Endothelial cell (in vitro differentiated cells): ENCODE results near the gene PEX14. TPM values are rescaled to one million over a fixed set of nuclear protein-coding genes. Genes with fewer than 3 reads are reported as not detected.
A peak's percentile ranks its signal among the peaks of the same experiment; 100 is the strongest.

Source experiments
- DNase-seq: peaks from one replicate; pipeline ENCODE4 v3.0.0; 2021; ENCODE audit warnings: low spot score
- H3K27ac Mint-ChIP-seq: one replicate; pipeline ENCODE4 v1.8.0; 2021; ENCODE audit warnings: mixed read lengths, inconsistent platforms; ENCODE audit not compliant: unreplicated experiment
- H3K27me3 Mint-ChIP-seq: one replicate; pipeline ENCODE4 v1.8.0; 2021; ENCODE audit warnings: mild to moderate bottlenecking, moderate library complexity, mixed read lengths, inconsistent platforms; ENCODE audit not compliant: unreplicated experiment
- H3K36me3 Mint-ChIP-seq: one replicate; pipeline ENCODE4 v1.8.0; 2021; ENCODE audit warnings: mild to moderate bottlenecking, low read depth, mixed read lengths, inconsistent platforms; ENCODE audit not compliant: unreplicated experiment
- H3K4me1 Mint-ChIP-seq: one replicate; pipeline ENCODE4 v1.8.0; 2021; ENCODE audit warnings: mild to moderate bottlenecking, mixed read lengths, inconsistent platforms; ENCODE audit not compliant: unreplicated experiment
- H3K4me3 Mint-ChIP-seq: one replicate; pipeline ENCODE4 v1.8.0; 2021; ENCODE audit warnings: mild to moderate bottlenecking, mixed read lengths, inconsistent platforms; ENCODE audit not compliant: unreplicated experiment
- H3K9me3 Mint-ChIP-seq: one replicate; pipeline ENCODE4 v1.8.0; 2021; ENCODE audit warnings: mixed read lengths, inconsistent platforms; ENCODE audit not compliant: unreplicated experiment
- total RNA-seq: library from RNA; stranded (reverse); fragmentation: NEBNext Ultra II Directional; extraction: Animal tissue kit (Norgen Biotek cat#: 25700); gene quantifications from one replicate; pipeline ENCODE4 v1.2.1, GENCODE V29; 2021; ENCODE audit not compliant: unreplicated experiment
- TF ChIP-seq, protein P1 (sequence below): fragments of 200-600 bp; sonication (generic); IDR thresholded peaks from one replicate; pipeline ENCODE4 v1.5.0; 2021; ENCODE audit warnings: antibody characterized with exemption; ENCODE audit not compliant: unreplicated experiment

Gene PEX14
- total RNA-seq, 1 donor from 2014 or later = 20.9 TPM

DNA sequence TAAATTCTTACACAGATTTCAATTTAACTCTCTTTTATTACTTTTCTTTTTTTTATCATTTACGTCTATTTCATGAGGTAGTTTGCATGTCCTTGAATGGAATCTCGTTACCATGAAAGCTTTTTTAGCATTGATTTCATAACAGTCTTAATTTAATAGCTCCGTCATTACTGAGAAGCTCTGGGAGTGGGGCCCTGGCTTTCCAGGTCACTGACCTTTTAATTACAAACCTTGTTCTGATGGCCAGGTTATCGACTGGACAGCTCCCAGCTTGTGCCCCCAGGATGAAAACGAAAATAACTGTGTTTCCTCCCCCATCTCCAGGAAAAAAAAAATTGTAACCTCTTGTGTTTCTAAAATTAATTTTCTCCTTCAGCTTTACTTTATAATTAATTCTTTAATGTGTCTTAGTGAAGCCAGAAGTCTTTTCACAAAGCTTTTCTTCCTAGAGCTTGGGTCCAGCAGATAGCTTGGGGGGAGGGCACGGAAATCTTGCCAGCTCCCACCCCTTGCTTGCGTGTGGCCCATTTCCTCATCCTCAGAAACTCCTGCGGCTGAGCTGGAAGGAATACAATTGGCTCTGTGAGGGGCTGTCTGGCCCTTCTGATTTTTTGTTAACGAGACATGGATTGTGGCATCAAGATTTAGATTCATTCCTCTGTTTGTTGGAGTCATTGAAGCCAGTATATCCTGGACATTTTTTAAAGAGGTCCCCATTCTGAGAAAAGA, 65.7 kb downstream of the PEX14 start:
- H3K4me1 Mint-ChIP-seq = peaks cover 32% of the 10 kb centered on the region
- peak; percentile 38 for DNase-seq
- H3K27ac Mint-ChIP-seq = peak overlapping the region; percentile 74
- H3K27me3 Mint-ChIP-seq = peaks cover 4% of the 10 kb centered on the region
- no peak overlapping the region for H3K4me3 Mint-ChIP-seq
- no peaks in the 10 kb centered on the region for H3K9me3 Mint-ChIP-seq
- TF ChIP-seq, protein P1, sequence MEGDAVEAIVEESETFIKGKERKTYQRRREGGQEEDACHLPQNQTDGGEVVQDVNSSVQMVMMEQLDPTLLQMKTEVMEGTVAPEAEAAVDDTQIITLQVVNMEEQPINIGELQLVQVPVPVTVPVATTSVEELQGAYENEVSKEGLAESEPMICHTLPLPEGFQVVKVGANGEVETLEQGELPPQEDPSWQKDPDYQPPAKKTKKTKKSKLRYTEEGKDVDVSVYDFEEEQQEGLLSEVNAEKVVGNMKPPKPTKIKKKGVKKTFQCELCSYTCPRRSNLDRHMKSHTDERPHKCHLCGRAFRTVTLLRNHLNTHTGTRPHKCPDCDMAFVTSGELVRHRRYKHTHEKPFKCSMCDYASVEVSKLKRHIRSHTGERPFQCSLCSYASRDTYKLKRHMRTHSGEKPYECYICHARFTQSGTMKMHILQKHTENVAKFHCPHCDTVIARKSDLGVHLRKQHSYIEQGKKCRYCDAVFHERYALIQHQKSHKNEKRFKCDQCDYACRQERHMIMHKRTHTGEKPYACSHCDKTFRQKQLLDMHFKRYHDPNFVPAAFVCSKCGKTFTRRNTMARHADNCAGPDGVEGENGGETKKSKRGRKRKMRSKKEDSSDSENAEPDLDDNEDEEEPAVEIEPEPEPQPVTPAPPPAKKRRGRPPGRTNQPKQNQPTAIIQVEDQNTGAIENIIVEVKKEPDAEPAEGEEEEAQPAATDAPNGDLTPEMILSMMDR = no peak
- H3K36me3 Mint-ChIP-seq = no peaks in the 10 kb centered on the region

DNA sequence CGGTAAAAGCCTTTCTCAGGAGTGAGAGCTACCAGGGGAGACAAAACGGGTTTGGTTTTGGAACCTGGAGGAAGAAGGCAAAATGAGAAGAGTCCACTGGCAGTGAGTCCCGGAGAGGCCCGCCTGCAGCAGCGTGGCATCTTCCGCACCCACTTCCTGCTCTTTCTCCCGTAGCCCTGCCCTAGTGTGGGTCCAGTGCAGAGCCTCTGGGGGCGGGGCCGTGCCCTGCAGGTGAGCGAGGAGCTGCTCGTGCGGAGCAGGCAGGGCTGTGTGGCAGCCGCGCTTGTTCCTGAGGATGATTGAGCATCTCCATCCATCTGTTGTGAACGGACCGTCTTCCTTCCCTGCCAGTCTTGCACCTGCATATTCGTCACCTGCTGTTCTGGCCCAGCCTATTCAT, 66.5 kb downstream of the PEX14 start:
- H3K27me3 Mint-ChIP-seq = peaks cover 4% of the 10 kb centered on the region
- DNase-seq = peak; percentile 18
- TF ChIP-seq, protein P1 = no peak
- peaks cover 28% of the 10 kb centered on the region for H3K4me1 Mint-ChIP-seq
- no peak overlapping the region for H3K4me3 Mint-ChIP-seq
- no peaks in the 10 kb centered on the region for H3K9me3 Mint-ChIP-seq
- peak overlapping the region; percentile 74 for H3K27ac Mint-ChIP-seq
- no peaks in the 10 kb centered on the region for H3K36me3 Mint-ChIP-seq

DNA sequence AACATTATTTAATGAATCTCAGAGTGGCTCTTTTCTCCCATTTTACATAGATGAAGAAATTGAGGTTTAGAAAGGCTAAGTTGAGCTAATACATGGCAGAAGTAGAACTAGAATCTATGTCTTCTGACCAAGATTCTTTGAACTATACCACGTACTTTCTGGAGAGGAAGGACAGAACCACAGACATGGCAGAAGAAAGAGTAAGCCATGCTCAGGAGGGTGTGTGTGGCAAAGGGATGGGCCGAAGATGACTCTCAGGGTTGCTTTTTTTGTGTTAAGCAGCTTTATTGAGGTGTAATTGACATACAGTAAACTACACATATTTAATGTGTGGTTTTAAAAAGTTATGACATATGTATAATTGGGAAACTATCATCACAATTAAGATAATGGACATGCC, 69.5 kb downstream of the PEX14 start:
- H3K4me1 Mint-ChIP-seq = peaks cover 24% of the 10 kb centered on the region
- no peaks in the 10 kb centered on the region for H3K36me3 Mint-ChIP-seq
- no peak overlapping the region for H3K27ac Mint-ChIP-seq
- no peaks in the 10 kb centered on the region for H3K9me3 Mint-ChIP-seq
- H3K27me3 Mint-ChIP-seq = no peaks in the 10 kb centered on the region
- no peak for DNase-seq
- H3K4me3 Mint-ChIP-seq = no peak overlapping the region
- TF ChIP-seq, protein P1 = no peak

DNA sequence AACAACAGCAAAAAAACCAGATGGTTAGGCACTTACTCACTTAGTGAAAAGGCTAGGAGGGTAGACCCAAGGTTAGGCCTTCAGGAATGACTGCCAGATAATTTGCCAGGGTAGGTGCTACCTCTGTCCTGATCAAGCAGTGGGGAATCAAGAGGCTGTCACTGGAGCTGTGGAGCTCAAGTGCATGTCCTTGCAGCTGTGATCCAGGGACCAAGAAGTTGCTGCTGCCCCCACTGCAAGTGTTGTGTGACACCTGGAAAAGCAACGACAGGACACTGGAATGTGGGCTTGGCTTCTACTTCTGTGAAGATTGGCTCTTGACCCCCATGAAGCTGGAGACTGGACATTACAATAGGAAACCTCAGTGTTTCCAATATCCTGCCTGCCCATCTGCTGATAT, 72.1 kb downstream of the PEX14 start:
- no peak overlapping the region for H3K27ac Mint-ChIP-seq
- no peaks in the 10 kb centered on the region for H3K36me3 Mint-ChIP-seq
- no peaks in the 10 kb centered on the region for H3K9me3 Mint-ChIP-seq
- no peak for DNase-seq
- no peaks in the 10 kb centered on the region for H3K27me3 Mint-ChIP-seq
- H3K4me3 Mint-ChIP-seq = no peak overlapping the region
- TF ChIP-seq, protein P1 = no peak
- H3K4me1 Mint-ChIP-seq = peaks cover 4% of the 10 kb centered on the region

DNA sequence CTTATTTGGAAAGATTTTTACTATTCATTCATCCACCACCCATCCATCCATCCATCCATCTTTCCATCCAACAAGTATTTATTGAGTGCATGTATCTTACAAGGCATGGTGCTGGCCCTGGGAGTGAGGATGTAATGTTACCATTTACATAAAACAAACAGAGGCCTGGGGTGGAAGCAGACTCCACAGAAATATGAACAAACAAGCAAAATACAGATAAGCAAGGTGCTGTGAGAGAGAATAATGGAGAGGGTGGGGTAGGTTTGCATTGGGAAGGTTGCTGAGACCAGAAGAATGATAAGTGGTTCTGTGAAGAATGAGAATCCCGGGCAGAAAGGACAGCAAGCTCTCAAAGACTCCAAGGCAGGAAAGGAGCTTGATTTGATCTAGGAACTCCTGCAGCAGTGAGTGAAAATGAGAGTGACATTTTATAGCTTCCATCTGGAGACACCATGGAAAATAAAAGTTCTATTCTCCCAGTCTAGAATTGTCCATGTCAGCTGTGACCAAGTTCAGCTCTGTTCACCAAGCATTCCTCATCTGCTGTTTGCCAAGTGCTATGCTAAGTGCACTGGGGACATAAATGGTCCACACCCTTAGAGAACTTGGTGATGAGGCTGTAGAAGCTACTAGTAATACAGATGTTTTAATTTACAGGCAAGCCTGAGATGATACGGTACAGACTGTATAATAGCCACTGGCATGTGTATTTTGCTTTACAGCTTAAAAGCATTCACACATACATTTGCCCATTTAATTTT, 75.3 kb downstream of the PEX14 start:
- no peak for DNase-seq
- no peaks in the 10 kb centered on the region for H3K36me3 Mint-ChIP-seq
- H3K27me3 Mint-ChIP-seq = peaks cover 3% of the 10 kb centered on the region
- no peak overlapping the region for H3K4me3 Mint-ChIP-seq
- H3K27ac Mint-ChIP-seq = no peak overlapping the region
- peaks cover 4% of the 10 kb centered on the region for H3K4me1 Mint-ChIP-seq
- no peaks in the 10 kb centered on the region for H3K9me3 Mint-ChIP-seq
- TF ChIP-seq, protein P1 = no peak
